ENCODE data around the gene THAP3. TPM values are rescaled to one million over a fixed set of nuclear protein-coding genes. Genes with fewer than 3 reads are reported as not detected.

Gene THAP3
- total RNA-seq, 2 experiments from 2014 or later = 24.3 to 24.4 TPM

GRCh38 chr1:6585081-6585722 is 39.5 kb upstream of the THAP3 start:
- H3K4me1 Mint-ChIP-seq = peaks cover 24% of the 10 kb centered on the region
- no peaks in the 10 kb centered on the region for H3K27me3 Mint-ChIP-seq

GRCh38 chr1:6585841-6586240 is 38.8 kb upstream of the THAP3 start:
- no peaks in the 10 kb centered on the region for H3K9me3 Mint-ChIP-seq (ENCODE audit: low read depth)
- peaks cover 3% of the 10 kb centered on the region for H3K36me3 Mint-ChIP-seq
- DNase-seq (no peak), ATAC-seq (no peak)
- peaks cover 18% of the 10 kb centered on the region for H3K4me1 Mint-ChIP-seq
- CTCF ChIA-PET = no interaction called here
- H3K27ac Mint-ChIP-seq = no peak overlapping the region
- H3K27me3 Mint-ChIP-seq = no peaks in the 10 kb centered on the region
- H3K4me3 Mint-ChIP-seq = no peak overlapping the region

More at GRCh38 chr1:6585081-6585722, 39.5 kb upstream of the THAP3 start:
- Mint-ChIP-seq H3K27ac (peak overlapping the region; percentile 3), H3K9me3 (ENCODE audit: low read depth) (no peaks in the 10 kb centered on the region), H3K36me3 (peaks cover 3% of the 10 kb centered on the region), H3K4me3 (no peak overlapping the region)
- CTCF ChIA-PET = no interaction called here
- no peak for ATAC-seq
- DNase-seq = no peak

DNA sequence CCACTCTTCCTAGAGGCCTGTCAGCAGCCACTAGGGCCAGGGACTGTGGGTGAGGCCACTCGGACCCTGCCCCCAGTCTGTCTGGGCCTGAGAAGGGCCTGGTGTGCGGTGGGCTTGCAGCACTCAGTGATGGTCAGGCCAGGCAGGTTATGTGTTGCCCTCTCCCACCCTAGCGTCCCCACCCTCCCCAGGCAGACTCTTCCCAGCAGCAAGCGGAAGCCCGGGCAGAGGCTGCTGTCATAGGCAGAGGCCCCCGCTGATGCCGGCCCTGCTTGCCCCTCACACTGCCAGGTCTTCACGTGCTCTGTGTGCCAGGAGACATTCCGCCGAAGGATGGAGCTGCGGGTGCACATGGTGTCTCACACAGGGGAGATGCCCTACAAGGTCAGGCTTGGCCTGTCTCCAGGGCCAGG is 38.3 kb upstream of the THAP3 start:
- peaks cover 3% of the 10 kb centered on the region for H3K36me3 Mint-ChIP-seq
- no peak overlapping the region for H3K27ac Mint-ChIP-seq
- H3K4me1 Mint-ChIP-seq = peaks cover 20% of the 10 kb centered on the region

GRCh38 chr1:6587261-6588005 is 37.2 kb upstream of the THAP3 start:
- no peak for DNase-seq
- no peaks in the 10 kb centered on the region for H3K9me3 Mint-ChIP-seq (ENCODE audit: low read depth)
- H3K4me1 Mint-ChIP-seq = peaks cover 20% of the 10 kb centered on the region
- H3K27ac Mint-ChIP-seq = peak overlapping the region; percentile 33
- ATAC-seq = no peak
- H3K4me3 Mint-ChIP-seq = no peak overlapping the region
- H3K36me3 Mint-ChIP-seq = peaks cover 3% of the 10 kb centered on the region
- CTCF ChIA-PET = interaction anchor here (1.0 to 1.3 kb wide), 3 partner anchors 16 to 99 kb away, joined by 3 read pairs; partner anchors contain the start of gene KLHL21
- H3K27me3 Mint-ChIP-seq = no peaks in the 10 kb centered on the region

More for the DNA sequence above, 38.3 kb upstream of the THAP3 start:
- Mint-ChIP-seq H3K27me3 (no peaks in the 10 kb centered on the region), H3K4me3 (no peak overlapping the region), H3K9me3 (ENCODE audit: low read depth) (no peaks in the 10 kb centered on the region)
- CTCF ChIA-PET = no interaction called here
- ATAC-seq (no peak), DNase-seq (no peak)

GRCh38 chr1:6588128-6588892 is 36.4 kb upstream of the THAP3 start:
- peaks cover 27% of the 10 kb centered on the region for H3K4me1 Mint-ChIP-seq
- ATAC-seq = no peak
- no peaks in the 10 kb centered on the region for H3K27me3 Mint-ChIP-seq

GRCh38 chr1:6588893-6589520 is 35.7 kb upstream of the THAP3 start:
- H3K4me3 Mint-ChIP-seq = no peak overlapping the region
- peaks cover 6% of the 10 kb centered on the region for H3K36me3 Mint-ChIP-seq
- H3K4me1 Mint-ChIP-seq = peaks cover 29% of the 10 kb centered on the region

More at GRCh38 chr1:6588128-6588892, 36.4 kb upstream of the THAP3 start:
- DNase-seq = no peak
- CTCF ChIA-PET = interaction anchor here (1.0 to 1.3 kb wide), 2 partner anchors 15 to 100 kb away, joined by 3 read pairs; partner anchors contain the start of gene KLHL21
- no peak overlapping the region for H3K4me3 Mint-ChIP-seq
- peaks cover 6% of the 10 kb centered on the region for H3K36me3 Mint-ChIP-seq
- peak overlapping the region; percentile 33 for H3K27ac Mint-ChIP-seq
- H3K9me3 Mint-ChIP-seq (ENCODE audit: low read depth) = no peaks in the 10 kb centered on the region

GRCh38 chr1:6590046-6590445 is 34.6 kb upstream of the THAP3 start:
- ATAC-seq (no peak), DNase-seq (no peak)
- peaks cover 10% of the 10 kb centered on the region for H3K36me3 Mint-ChIP-seq
- H3K9me3 Mint-ChIP-seq (ENCODE audit: low read depth) = no peaks in the 10 kb centered on the region
- no peaks in the 10 kb centered on the region for H3K27me3 Mint-ChIP-seq
- H3K4me3 Mint-ChIP-seq = no peak overlapping the region
- H3K27ac Mint-ChIP-seq = no peak overlapping the region
- H3K4me1 Mint-ChIP-seq = peaks cover 30% of the 10 kb centered on the region
- CTCF ChIA-PET = no interaction called here

More at GRCh38 chr1:6588893-6589520, 35.7 kb upstream of the THAP3 start:
- Mint-ChIP-seq H3K27ac (peak overlapping the region; percentile 2), H3K9me3 (ENCODE audit: low read depth) (no peaks in the 10 kb centered on the region), H3K27me3 (no peaks in the 10 kb centered on the region)
- no peak for DNase-seq
- no peak for ATAC-seq
- CTCF ChIA-PET = no interaction called here

DNA sequence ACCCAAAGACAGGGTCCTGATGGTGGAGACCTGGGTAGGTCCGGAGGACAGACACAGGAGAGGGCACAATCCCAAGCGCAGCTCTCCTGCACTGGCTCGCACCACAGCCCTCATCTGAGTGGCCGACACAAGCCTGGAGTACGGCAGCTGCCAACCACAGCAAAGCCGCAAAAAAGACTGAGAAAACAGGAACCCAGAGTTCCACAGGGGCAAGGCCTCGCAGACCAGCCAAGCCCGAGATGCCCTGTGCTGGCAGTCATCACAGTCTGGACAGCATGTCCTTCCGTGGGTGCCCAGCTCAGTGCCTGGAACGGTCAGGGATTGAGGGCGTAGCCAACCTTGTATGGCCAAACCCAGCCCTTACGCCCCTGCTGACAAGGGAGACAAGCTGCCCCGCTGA is 33.4 kb upstream of the THAP3 start:
- ATAC-seq (peak; percentile 16), DNase-seq (no peak)
- no peaks in the 10 kb centered on the region for H3K27me3 Mint-ChIP-seq
- peaks cover 11% of the 10 kb centered on the region for H3K36me3 Mint-ChIP-seq
- peaks cover 30% of the 10 kb centered on the region for H3K4me1 Mint-ChIP-seq
- H3K9me3 Mint-ChIP-seq (ENCODE audit: low read depth) = no peaks in the 10 kb centered on the region
- peak overlapping the region; percentile 56 for H3K27ac Mint-ChIP-seq
- no peak overlapping the region for H3K4me3 Mint-ChIP-seq
- CTCF ChIA-PET = interaction anchor here (1.1 kb wide), 1 partner anchor 37 kb away, joined by 5 read pairs; the partner anchor contains the start of genes NOL9 and TAS1R1

GRCh38 chr1:6591644-6592043 is 33.0 kb upstream of the THAP3 start:
- peaks cover 14% of the 10 kb centered on the region for H3K36me3 Mint-ChIP-seq
- no peaks in the 10 kb centered on the region for H3K9me3 Mint-ChIP-seq (ENCODE audit: low read depth)
- CTCF ChIA-PET = interaction anchor here (1.1 kb wide), 1 partner anchor 37 kb away, joined by 5 read pairs; the partner anchor contains the start of genes NOL9 and TAS1R1
- H3K4me1 Mint-ChIP-seq = peaks cover 30% of the 10 kb centered on the region
- ATAC-seq = no peak
- H3K4me3 Mint-ChIP-seq = no peak overlapping the region
- H3K27me3 Mint-ChIP-seq = no peaks in the 10 kb centered on the region
- H3K27ac Mint-ChIP-seq = no peak overlapping the region
- no peak for DNase-seq

GRCh38 chr1:6592441-6592840 is 32.2 kb upstream of the THAP3 start:
- Mint-ChIP-seq H3K36me3 (peaks cover 16% of the 10 kb centered on the region), H3K4me1 (peaks cover 32% of the 10 kb centered on the region), H3K27me3 (no peaks in the 10 kb centered on the region), H3K9me3 (ENCODE audit: low read depth) (no peaks in the 10 kb centered on the region), H3K4me3 (no peak overlapping the region), H3K27ac (peak overlapping the region; percentile 75)
- no peak for ATAC-seq
- CTCF ChIA-PET = interaction anchor here (1.3 kb wide), 1 partner anchor 12 kb away, joined by 5 read pairs; the partner anchor contains the start of gene ZBTB48
- no peak for DNase-seq

GRCh38 chr1:6592865-6593593 is 31.6 kb upstream of the THAP3 start:
- H3K36me3 Mint-ChIP-seq = peaks cover 16% of the 10 kb centered on the region
- peaks cover 37% of the 10 kb centered on the region for H3K4me1 Mint-ChIP-seq
- CTCF ChIA-PET = interaction anchor here (1.3 kb wide), 1 partner anchor 13 kb away, joined by 5 read pairs; the partner anchor contains the start of gene ZBTB48
- no peak overlapping the region for H3K4me3 Mint-ChIP-seq
- no peaks in the 10 kb centered on the region for H3K9me3 Mint-ChIP-seq (ENCODE audit: low read depth)
- ATAC-seq (no peak), DNase-seq (no peak)
- no peaks in the 10 kb centered on the region for H3K27me3 Mint-ChIP-seq
- H3K27ac Mint-ChIP-seq = peak overlapping the region; percentile 75

- CTCF ChIA-PET = no interaction called here
- Mint-ChIP-seq H3K4me1 (peaks cover 39% of the 10 kb centered on the region), H3K27ac (no peak overlapping the region), H3K9me3 (ENCODE audit: low read depth) (no peaks in the 10 kb centered on the region), H3K36me3 (peaks cover 17% of the 10 kb centered on the region), H3K4me3 (no peak overlapping the region), H3K27me3 (no peaks in the 10 kb centered on the region)
- DNase-seq (no peak), ATAC-seq (no peak)
Observed at GRCh38 chr1:6593810-6594209, 30.9 kb upstream of the THAP3 start.

All from activated CD8-positive, alpha-beta memory T cell treated with anti-CD3 and anti-CD28 coated beads, Interleukin-2, amount 10 ng/mL, durations not matched to agents 7 days and 5 days (primary cell).